ENCODE data around the gene LARGE2. TPM values are rescaled to one million over a fixed set of nuclear protein-coding genes. Genes with fewer than 3 reads are reported as not detected.
A peak's percentile ranks its signal among the peaks of the same experiment; 100 is the strongest.
"Not testable (repeated sequence)": the region's sequence is repeated elsewhere in the genome, so short reads cannot be mapped to it uniquely, and the experiment has no call there.

LARGE2 gene
- total RNA-seq, 1 donor from 2014 or later = 2.2 TPM

DNA sequence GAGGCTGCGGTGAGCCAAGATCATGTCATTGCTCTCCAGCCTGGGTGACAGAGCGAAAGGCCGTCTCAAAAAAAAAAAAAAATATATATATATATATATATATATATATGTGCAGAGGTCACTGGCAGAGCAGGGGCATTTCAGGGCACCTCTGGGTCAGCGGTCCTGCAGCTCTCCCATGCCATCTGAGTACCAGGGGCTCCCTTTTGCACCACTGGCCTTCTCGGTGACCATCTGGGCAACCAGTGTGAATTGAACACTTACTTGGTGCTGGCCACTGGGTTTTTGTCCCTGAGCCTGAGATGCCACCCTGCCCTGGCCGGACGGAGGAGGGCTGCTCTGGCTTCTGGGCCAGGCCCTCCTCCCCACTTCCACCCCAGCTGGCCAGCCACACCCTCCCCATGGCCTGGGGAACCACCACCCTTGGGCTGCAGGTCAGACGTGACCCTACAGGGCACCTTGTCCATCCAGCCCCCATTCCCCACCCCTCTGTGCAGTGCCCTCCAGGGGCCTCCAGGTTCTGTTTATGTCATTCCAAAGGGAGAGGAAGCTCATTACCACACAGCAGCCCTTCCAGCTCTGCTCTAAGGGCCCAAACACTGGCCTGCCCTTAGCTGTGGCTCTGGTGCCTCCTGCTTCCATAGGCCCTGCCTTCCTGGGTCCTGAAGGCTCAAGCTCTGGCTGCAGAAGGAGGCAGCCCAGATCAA is 26.8 kb upstream of the LARGE2 start:
- no peak for DNase-seq (ENCODE audit: low spot score)

DNA sequence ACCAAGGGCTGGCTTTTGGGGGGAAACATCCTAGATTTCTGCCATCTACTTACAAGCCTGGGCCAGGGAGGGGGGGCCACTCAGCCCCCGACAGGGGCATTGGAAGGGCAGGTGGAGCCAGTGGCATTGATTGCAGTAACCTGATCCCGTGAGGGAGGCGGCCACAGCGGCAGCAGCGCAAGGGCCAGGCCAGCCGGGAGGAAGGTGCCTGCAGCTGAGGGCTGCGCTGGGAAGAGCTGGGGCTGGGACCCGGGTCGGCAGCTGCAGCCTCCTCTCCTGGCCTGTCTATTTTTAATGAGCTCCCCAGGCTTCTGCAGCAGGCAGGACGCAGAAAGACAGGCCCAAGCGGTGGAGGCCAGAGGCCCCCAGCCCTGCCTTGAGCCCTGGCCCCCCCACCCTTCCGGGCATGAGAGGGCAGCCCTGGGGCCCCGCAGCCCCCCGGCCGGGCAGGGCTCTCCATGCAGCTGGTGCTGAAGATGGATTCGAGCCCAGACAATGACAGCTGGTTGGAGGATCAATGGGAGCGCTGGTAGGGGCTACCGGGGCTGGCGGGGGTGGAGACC is 26.0 kb upstream of the LARGE2 start:
- no peak for DNase-seq (ENCODE audit: low spot score)

DNA sequence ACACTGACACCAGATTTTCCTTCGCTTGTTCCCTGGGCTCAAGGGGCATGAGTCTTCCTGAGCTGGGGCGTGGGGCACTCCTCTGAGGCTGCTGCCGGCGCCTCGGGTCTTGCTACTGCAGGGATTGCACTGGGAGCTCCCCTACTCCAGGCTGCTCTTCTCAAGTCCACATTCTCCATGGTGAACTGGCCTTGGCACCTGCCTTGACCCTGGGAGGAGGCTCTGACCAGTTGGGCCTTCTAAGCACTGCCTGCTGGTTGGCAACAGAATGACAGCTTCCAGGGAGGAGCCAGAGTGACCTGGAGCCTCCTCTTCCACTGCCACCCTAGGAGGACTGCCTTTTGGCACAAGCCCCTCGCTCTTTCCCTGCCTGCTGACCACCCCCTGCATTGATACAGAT is 24.9 kb upstream of the LARGE2 start:
- no peak for DNase-seq (ENCODE audit: low spot score)

DNA sequence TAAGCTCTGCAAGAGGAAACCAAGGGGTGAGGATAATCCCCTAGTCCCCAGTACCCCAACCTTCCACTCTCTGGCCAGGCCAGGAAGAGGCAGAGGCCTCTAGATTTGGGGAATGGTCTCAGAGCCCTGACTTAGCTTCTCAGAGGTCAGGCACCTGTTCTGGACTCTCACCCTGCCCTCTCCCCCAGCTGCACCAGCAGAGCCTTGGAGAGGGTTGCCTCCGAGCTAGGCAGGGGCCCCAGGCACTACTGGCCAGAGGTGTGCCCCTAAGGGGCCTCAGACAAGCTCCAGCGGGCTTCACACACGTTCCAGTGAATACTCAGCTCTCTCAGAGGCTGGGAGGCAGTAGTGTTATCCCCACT is 23.4 kb upstream of the LARGE2 start:
- DNase-seq (ENCODE audit: low spot score) = no peak

DNA sequence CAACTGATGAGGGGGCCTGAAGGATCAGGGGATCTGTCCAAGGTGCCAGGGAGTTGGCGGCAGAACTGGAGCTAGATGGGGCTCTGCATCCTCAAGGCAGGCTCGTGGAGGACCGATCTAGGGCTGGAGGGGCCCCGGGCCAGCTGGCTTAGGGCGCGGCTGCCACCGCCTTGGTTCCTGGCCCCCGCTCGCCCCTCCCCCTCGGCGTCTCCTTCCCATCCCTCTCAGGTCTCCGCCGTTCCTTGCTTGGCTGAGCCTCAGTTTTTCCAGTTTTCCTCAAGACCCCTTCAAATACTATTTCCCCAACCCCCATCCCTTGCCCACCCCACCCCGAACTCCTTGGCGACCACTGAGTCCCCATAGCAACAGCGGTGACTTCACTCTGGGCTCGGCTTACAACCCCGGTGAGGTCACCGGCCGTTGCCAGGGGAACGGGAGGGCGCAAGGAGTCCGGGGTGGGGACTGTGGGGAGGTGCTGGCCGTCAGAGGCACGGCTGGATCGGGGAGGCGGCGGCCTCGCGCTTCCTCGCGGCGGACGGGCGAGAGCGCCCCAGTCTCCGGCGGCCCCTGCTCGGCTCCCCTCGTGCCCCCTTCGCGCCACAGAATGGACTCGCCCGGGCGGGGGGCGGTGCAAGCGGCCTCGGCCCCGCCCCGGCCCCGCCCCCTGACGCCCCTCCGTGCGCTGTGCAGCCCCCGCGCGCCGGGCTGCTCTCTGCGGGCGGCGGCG is 22.8 kb upstream of the LARGE2 start:
- peak; percentile 63 for DNase-seq (ENCODE audit: low spot score)

DNA sequence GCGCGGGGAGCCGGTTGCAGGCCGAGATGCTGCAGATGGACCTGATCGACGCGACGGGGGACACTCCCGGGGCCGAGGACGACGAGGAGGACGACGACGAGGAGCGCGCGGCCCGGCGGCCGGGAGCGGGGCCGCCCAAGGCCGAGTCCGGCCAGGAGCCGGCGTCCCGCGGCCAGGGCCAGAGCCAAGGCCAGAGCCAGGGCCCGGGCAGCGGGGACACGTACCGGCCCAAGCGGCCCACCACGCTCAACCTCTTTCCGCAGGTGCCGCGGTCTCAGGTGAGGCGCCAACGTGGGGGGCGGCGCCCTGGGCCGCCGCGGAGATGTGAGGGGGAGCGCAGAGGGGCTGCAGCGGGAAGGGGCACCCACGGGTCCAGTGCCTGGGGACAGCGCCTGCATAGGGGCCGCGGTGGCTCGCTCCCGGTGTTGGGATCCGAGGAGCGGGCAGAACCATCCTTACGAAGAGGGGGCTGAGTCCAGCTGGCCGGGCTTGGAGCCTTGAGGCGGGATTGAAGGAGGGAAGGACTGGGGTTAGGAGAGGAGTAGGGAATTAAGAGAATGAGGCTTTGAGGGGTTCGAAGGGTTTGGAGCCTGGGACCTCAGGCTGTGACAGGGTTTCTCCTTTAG is 22.2 kb upstream of the LARGE2 start:
- not testable (repeated sequence) for DNase-seq (ENCODE audit: low spot score)

DNA sequence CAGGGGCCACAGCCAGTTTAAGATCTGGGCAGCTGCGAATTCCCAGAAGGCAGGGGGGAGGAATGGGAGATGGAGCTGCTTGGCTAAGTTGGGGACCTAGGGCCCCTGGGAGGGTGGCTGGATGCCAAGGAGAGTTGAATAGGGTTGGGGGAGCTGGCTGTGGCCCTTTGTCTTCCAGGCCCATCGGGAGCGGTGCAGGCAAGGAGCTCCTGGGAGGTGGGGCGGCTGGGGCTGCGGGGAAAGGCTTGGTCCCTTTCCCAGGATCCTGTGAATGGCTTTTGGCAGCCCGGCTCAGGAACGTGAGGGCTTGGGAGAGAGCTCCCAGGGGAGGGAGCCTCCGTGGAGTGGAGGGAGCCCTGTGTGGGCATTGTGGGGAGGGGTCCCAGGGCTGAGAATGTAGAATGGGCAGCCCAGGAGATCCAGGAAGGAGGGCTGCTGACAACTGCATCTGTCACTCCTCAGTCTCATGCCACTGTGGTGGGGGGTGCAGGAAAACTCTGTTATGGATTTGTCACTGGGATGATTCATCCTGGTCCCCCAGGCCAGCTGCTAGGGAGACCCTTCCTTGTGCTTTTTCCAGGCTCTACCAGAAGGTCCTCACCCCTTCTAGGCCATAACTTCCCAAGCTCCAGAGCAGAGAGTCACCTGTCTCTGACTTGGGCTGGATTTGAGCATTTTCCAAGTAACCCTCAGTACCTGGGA is 21.4 kb upstream of the LARGE2 start:
- DNase-seq (ENCODE audit: low spot score) = no peak

DNA sequence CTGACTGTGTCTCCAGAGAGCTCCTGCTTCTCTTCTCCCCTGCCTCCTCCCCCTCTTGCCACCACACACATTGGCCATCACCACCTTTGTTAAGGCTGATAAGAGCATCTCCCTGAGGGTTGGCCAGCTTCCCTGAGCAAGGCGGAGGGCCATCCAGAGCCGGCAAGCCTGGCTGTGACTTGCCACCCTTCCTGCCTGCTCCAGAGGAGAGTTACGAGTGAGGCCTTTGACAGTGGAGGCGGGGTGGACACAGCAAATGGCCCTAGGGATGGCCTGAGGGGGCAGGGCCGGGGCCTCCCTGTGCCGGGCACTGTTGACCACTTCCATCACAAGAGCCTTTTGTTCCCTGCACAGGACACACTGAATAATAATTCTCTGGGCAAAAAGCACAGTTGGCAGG is 20.8 kb upstream of the LARGE2 start:
- DNase-seq (ENCODE audit: low spot score) = no peak

DNA sequence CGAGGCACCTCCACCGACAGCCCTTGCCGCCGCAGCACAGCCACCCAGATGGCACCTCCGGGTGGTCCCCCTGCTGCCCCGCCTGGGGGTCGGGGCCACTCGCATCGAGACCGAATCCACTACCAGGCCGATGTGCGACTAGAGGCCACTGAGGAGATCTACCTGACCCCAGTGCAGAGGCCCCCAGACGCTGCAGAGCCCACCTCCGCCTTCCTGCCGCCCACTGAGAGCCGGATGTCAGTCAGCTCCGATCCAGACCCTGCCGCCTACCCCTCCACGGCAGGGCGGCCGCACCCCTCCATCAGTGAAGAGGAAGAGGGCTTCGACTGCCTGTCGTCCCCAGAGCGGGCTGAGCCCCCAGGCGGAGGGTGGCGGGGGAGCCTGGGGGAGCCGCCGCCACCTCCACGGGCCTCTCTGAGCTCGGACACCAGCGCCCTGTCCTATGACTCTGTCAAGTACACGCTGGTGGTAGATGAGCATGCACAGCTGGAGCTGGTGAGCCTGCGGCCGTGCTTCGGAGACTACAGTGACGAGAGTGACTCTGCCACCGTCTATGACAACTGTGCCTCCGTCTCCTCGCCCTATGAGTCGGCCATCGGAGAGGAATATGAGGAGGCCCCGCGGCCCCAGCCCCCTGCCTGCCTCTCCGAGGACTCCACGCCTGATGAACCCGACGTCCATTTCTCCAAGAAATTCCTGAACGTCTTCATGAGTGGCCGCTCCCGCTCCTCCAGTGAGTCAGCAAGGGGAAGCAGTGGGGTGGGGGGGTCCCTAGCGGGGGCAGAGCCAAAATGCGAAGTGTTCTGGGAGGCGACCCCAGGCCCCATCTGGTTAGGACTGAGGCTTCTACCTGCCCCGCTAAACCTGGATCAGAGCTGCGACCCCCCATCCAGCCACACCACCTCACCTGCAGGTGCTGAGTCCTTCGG is 19.7 kb upstream of the LARGE2 start:
- DNase-seq (ENCODE audit: low spot score) = no peak

DNA sequence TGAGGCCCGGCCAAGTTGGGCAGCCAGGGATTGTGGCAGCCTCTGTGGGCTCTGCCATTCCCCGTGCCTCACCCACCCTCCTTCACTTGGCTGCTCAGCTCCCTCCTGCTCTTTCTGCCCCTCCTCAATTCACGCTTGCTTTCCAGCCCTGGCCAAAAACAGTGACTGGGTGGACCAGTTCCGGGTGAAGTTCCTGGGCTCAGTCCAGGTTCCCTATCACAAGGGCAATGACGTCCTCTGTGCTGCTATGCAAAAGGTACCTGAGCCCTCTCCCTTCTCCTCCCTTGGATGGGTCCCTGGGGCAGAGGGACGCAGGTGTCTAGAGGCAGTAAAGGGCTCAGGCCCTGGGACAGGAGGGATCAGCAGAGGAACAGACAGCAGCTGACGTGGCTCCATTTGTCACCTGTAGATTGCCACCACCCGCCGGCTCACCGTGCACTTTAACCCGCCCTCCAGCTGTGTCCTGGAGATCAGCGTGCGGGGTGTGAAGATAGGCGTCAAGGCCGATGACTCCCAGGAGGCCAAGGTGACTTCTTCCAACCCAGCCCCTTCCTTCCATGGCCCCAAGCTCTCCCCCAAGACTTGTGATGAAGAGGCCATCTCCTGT is 18.0 kb upstream of the LARGE2 start:
- DNase-seq (ENCODE audit: low spot score) = no peak

DNA sequence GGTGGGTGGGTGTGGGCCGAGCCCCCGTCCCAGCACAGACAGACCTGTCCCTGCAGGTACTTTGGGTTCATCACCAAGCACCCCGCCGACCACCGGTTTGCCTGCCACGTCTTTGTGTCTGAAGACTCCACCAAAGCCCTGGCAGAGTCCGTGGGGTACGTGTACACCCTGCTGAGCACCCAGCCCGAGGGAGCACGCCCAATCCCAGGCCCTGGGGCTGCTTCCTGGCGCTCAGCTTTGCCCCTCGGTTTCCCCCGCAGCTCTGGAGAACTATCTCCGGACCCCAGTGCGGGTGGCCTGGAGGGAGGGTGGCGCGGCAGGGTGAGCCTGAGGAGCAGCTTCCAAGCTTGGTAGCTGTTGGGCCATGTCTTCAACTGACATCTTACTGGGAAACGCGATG is 17.4 kb upstream of the LARGE2 start:
- DNase-seq (ENCODE audit: low spot score) = no peak

DNA sequence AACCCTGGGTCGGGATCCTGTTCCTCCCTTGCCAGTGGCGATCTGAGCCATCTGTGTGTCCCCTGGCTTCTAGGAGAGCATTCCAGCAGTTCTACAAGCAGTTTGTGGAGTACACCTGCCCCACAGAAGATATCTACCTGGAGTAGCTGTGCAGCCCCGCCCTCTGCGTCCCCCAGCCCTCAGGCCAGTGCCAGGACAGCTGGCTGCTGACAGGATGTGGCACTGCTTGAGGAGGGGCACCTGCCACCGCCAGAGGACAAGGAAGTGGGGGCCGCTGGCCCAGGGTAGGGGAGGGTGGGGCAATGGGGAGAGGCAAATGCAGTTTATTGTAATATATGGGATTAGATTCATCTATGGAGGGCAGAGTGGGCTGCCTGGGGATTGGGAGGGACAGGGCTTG is 16.9 kb upstream of the LARGE2 start:
- not testable (repeated sequence) for DNase-seq (ENCODE audit: low spot score)

DNA sequence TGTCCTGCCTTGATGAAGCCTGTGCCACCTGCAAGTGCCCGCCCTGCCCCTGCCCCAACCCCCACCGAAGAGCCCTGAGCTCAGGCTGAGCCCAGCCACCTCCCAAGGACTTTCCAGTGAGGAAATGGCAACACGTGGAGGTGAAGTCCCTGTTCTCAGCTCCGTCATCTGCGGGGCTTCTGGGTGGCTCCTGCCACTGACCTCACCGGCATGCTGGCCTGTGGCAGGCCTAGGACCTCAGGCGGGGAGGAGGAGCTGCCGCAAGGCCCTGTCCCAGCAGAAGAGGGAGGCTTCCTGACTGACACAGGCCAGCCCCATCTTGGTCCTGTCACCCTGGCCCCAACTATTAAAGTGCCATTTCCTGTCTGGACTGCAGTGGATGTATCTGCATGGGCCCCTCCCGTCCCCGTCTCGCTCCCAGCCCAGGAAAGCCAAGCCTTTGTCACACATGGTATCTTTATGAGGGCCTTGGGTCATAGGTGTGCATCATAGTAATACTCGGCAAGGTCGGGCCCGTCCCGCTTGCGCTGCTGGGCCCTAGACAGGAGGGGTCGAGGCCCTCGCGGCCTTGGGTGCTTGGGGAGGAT is 16.3 kb upstream of the LARGE2 start:
- DNase-seq (ENCODE audit: low spot score) = no peak

DNA sequence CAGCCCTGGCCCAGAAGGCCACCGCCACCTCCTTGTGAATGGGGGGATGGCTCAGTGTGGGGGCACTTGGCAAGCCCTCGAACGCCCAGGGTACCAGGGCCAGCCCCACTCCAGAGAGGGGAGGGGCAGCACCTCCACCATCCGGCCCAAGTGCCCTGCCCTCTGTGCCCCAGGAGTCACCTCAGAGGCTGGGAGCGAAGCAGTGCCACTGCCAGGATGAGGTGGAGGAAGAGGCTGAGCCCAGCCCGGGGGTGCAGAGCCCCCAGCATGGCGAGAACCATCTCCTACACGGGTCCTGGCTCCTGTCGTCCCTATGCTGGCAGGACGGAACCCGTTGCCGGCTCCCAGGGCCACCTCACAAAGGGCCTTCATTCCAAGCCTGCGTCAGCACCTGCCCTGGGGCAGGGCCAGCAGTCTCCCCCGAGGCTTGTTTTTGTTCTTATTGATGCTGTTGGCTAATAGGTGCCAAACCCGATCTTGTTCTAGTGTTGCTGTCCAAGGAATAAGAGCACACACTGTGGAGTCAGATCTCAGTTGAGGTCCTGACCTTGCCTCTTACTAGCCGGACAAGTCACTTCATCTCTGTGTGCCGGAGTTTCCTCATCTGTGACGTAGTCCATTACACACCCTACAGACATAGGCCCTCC is 15.4 kb upstream of the LARGE2 start, which contains the start of gene FREY1:
Gene FREY1 (minus strand): TSS at position 307 of the 647 bp plus-strand sequence. CDS start 26 bp downstream, at position 281.
- DNase-seq (ENCODE audit: low spot score) = no peak

DNA sequence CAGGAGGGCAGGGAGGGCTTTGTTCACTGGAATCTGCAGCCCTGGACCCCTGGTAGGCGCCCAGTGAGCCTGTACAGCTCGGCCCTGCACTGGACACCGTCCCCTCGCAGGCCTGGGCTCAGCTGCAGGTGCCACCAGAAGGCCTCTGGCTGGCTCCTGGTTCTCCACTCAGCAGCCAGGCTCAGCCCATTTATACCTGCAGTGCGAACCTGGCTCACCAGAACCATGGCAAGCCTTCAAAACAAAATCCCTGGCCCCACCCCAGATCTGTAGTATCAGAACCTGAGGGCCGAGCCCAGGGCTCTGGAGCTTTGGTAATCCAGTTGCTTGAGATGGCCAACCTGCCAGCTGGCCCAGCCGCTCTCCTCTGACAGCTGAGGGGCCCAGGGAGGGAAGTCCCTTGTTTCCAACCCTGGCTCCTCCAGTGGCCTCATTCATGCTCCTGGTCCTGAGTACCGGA is 14.5 kb upstream of the LARGE2 start:
- DNase-seq (ENCODE audit: low spot score) = no peak

DNA sequence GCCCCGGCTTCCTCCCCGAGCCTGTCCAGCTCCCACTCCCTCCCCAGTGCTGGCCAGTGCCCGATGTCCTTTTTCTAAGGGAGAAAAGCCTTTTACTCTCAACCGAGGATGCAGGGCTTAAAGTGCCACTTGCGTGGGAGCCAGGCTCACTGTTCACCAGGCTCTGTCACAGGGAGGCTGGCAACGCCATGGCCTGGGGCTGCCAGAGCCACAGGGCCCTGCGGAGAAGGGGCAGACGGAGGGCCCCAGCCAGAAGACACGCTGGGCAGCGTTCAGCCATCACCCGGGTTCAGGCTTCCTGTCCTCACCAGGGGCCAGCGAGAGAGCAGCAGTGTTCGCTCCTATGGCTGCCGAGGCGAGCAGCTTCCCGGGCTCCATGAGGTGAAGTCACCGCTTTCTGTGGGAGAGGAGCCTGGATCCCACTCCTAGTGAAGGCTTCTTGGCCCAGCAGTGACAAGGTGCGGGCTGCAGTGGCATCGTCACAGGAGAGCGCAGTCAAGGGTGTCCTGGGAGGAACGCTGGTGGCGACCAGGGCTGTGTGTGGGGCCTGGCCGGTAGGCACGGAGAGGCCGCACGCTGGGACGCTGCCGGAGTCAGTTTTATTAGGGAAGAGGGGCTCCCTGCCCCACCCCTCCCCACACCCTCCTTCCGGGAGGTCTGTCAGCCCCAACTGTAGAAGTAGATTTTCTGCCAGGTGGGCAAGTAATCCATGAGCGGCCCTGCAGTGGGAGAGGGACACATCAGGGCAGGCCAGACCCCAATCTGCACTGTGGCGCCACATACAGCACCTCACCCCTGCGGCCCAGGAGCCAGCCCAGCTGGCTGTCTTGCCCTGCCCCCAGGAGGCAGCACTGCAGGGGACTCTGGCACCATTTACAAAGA is 12.6 kb upstream of the LARGE2 start:
- no peak for DNase-seq (ENCODE audit: low spot score)

DNA sequence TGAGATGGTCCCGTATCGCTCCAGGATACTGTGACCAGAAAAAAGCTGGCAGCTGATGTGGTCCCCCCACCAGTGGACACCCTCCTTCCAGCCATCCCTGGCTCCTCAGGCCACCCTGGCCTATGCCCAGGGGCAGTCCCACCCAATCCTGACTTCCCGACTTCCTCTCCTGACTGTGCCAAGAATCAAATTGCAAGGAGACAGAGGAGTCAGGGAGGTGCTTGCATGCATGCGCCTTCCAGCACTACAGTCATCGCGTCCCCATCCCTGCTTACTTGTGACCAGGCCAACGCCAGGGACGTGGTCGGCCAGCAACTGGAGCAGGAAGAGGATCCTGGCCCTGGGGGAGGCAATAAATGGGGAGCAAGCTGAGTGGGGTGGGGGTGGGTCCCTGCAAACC is 11.8 kb upstream of the LARGE2 start:
- no peak for DNase-seq (ENCODE audit: low spot score)

DNA sequence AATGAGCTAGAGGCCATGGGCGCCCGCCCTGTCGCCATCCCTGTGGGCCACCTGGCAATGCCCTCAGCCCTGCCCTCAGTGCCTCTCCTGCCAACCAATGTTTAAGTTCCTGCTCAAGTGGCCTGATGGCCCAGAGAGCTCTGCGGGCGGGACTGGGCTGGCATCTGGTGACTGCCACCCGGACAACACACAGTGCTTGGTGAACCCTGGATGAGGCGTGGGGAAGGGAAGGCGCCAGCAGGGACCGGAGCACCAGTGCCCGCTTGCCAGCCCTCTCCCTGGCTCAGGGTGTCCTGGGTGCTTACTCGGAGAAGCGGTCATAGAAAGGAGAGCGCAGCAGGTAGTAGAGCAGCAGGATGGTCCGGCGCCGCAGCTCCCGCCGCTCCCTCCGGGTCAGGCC is 8.9 kb upstream of the LARGE2 start:
- no peak for DNase-seq (ENCODE audit: low spot score)
